Caco-2 (cell line): ENCODE data around the gene ZC2HC1C. TPM values are rescaled to one million over a fixed set of nuclear protein-coding genes. Genes with fewer than 3 reads are reported as not detected.

Source experiments
- BruUV-seq: library from RNA; stranded (reverse); fragments of 400-500 nt; replicated peaks from 2 replicates; lab custom pipeline; 2021; lab: Mats Ljungman, UMichigan
- CTCF ChIA-PET: fragments of 300-600 bp; sonication (Branson Sonifier 250); formaldehyde crosslinking; loops from one replicate; lab custom pipeline; 2022; ENCODE audit warnings: antibody characterized with exemption; lab: Charles Lee
- POLR2A ChIA-PET: fragments of 300-600 bp; sonication (Branson Sonifier 250); formaldehyde crosslinking; loops from one replicate; lab custom pipeline; 2022; ENCODE audit warnings: antibody characterized with exemption; lab: Charles Lee
- DNase-seq, 2 experiments: peaks; one replicate each; pipeline versions ENCODE4 v3.0.0 to v3.0.0-alpha.2; 2020 to 2022
- H3K27me3 ChIP-seq: replicated peaks from 2 replicates; pipeline ENCODE4 v1.6.0; 2011; ENCODE audit warnings: low read length; ENCODE audit not compliant: control insufficient read depth, insufficient read depth
- H3K36me3 ChIP-seq: 2 replicates; pipeline ENCODE4 v1.5.1; 2011; ENCODE audit warnings: low read length; ENCODE audit not compliant: control insufficient read depth, insufficient read depth
- H3K4me1 ChIP-seq: fragments of 250-450 bp; sonication (Bioruptor Pico); 2 replicates; pipeline ENCODE4 v1.5.1; 2020; ENCODE audit warnings: mild to moderate bottlenecking
- H3K4me3 ChIP-seq: 2 replicates; pipeline ENCODE4 v1.5.1; 2011; ENCODE audit warnings: low read depth, mild to moderate bottlenecking, control low read depth, low read length
- H3K9me3 ChIP-seq: fragments of 250-450 bp; sonication (Bioruptor Pico); 2 replicates; pipeline ENCODE4 v1.5.1; 2020; ENCODE audit warnings: mild to moderate bottlenecking, moderate library complexity
- H3K27ac Mint-ChIP-seq: one replicate; pipeline ENCODE4 v1.8.0; 2022; ENCODE audit warnings: mixed read lengths; ENCODE audit not compliant: unreplicated experiment
- H3K27me3 Mint-ChIP-seq: one replicate; pipeline ENCODE4 v1.8.0; 2022; ENCODE audit warnings: mixed read lengths; ENCODE audit not compliant: insufficient read depth, unreplicated experiment
- H3K36me3 Mint-ChIP-seq: one replicate; pipeline ENCODE4 v1.8.0; 2022; ENCODE audit warnings: mild to moderate bottlenecking, mixed read lengths; ENCODE audit not compliant: insufficient read depth, unreplicated experiment
- H3K4me1 Mint-ChIP-seq: one replicate; pipeline ENCODE4 v1.8.0; 2022; ENCODE audit warnings: low read depth, mixed read lengths; ENCODE audit not compliant: unreplicated experiment
- H3K4me3 Mint-ChIP-seq: one replicate; pipeline ENCODE4 v1.8.0; 2022; ENCODE audit warnings: mild to moderate bottlenecking, moderate library complexity, mixed read lengths; ENCODE audit not compliant: unreplicated experiment
- H3K9me3 Mint-ChIP-seq: one replicate; pipeline ENCODE4 v1.8.0; 2022; ENCODE audit warnings: mixed read lengths; ENCODE audit not compliant: unreplicated experiment
- CTCF ChIP-seq, 2 experiments: fragments of 200-600 bp in 1 of 2; IDR thresholded peaks; 1 replicate in 1 of 2; 2 replicates in 1 of 2; pipeline versions ENCODE4 v1.5.1 to v1.8.0; 2011 to 2022; ENCODE audit warnings: antibody characterized with exemption in 1 of 2, control low read depth in 1 of 2, inconsistent platforms in 1 of 2, low read depth in 1 of 2, low read length in 1 of 2, mild to moderate bottlenecking in 1 of 2, moderate library complexity in 1 of 2; ENCODE audit not compliant: insufficient read depth in 1 of 2, severe bottlenecking in 1 of 2, unreplicated experiment in 1 of 2
- intact Hi-C: fragments of 100-400 bp; cut with micrococcal nuclease; formaldehyde crosslinking; loops from one replicate; pipeline ENCODE4 v1.10.0; 2022; ENCODE audit not compliant: unreplicated experiment
- total RNA-seq: library from RNA; stranded (reverse); gene quantifications from 2 replicates; pipeline ENCODE4 v1.2.3, GENCODE V29; 2022

Gene ZC2HC1C
- total RNA-seq, 1 experiment from 2014 or later, result 2.5 TPM

DNA sequence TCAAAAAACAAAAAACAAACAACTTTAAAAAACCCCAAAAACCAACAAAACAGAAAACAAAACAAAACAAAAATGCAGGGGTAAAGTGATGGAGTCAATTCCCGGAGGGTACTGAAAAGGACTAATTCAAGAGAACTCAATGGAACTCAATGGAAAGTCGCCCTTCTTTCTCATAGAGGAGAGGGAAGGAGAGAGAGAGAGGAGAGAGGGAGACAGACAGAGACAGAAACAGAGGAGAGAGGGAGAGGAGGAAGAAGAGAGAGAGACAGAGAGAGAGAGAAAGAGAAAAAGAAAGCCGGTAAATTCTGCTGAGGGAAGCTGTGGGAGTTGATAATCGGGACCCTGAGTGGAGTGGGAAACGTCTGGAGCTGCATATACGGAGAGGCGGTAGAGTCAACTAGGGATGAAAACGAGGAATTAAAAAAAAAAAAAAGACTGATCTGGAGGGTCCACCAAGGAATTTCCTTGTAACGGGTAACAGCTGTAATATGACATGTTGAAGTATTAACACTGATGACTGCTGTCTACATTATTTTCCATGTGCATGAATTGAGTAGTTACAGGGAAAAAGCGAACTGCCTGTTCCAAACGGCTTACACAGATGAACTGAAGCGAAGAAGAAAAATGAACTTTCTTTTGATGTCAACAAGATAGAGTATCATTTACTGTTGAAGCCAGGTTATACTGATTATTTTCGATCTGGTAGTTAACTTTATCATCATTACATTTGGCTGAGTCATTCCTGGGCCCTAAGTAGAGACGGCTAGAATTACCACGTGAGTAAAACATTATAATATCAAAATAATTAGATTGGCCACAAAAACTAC, 934 bp upstream of the ZC2HC1C start:
- ChIA-PET CTCF (interaction anchor here (1.1 kb wide), 1 partner anchor 145 kb away, joined by 3 read pairs; the partner anchor contains the start of gene RPS6KL1), POLR2A (interaction anchor here (0.6 to 1.0 kb wide), 3 partner anchors 10 to 66 kb away, joined by 3 to 13 read pairs (median 6); partner anchors contain the start of gene EIF2B2)
- BruUV-seq, result TSS peak; percentile 81

GRCh38 chr14:75069811-75070145, 337 bp downstream of the ZC2HC1C start:
- H3K36me3 Mint-ChIP-seq, result peaks cover 6% of the 10 kb centered on the region
- H3K27ac Mint-ChIP-seq, result no peak overlapping the region
- no peak overlapping the region for H3K4me3 Mint-ChIP-seq
- Histone ChIP-seq H3K36me3 (no peaks in the 10 kb centered on the region), H3K9me3 (no peaks in the 10 kb centered on the region), H3K27me3 (no peaks in the 10 kb centered on the region), H3K4me3 (peak overlapping the region; percentile 54), H3K4me1 (peaks cover 5% of the 10 kb centered on the region)
- H3K4me1 Mint-ChIP-seq, result peaks cover 6% of the 10 kb centered on the region
- TSS peak; percentile 36 for BruUV-seq
- CTCF ChIA-PET, result interaction anchor here (0.8 to 1.3 kb wide), 5 partner anchors 13 to 164 kb away, joined by 3 to 5 read pairs (median 3); partner anchors contain the start of gene RPS6KL1
- DNase-seq, result no peak
- POLR2A ChIA-PET, result interaction anchor here (0.6 to 1.0 kb wide), 7 partner anchors 9 to 193 kb away, joined by 3 to 7 read pairs (median 6); partner anchors contain the start of genes EIF2B2, PGF and RPS6KL1
- no peaks in the 10 kb centered on the region for H3K9me3 Mint-ChIP-seq
- no peaks in the 10 kb centered on the region for H3K27me3 Mint-ChIP-seq
- intact Hi-C loops, result loop anchor here (2.0 to 5.0 kb wide), 2 partner anchors 19 to 117 kb away; partner anchors contain the start of gene MLH3
- no peak for TF ChIP-seq CTCF (IDR thresholded peaks at IDR 0.05; ENCODE audit: insufficient read depth in 1 of 2, low read depth in 1 of 2, low read length in 1 of 2, severe bottlenecking in 1 of 2, unreplicated experiment in 1 of 2)

More for the DNA sequence above, 934 bp upstream of the ZC2HC1C start:
- no peaks in the 10 kb centered on the region for H3K9me3 ChIP-seq
- Mint-ChIP-seq H3K4me3 (no peak overlapping the region), H3K36me3 (peaks cover 12% of the 10 kb centered on the region), H3K9me3 (no peaks in the 10 kb centered on the region), H3K4me1 (peaks cover 6% of the 10 kb centered on the region), H3K27me3 (no peaks in the 10 kb centered on the region), H3K27ac (no peak overlapping the region)
- TF ChIP-seq CTCF (IDR thresholded peaks at IDR 0.05; ENCODE audit: insufficient read depth in 1 of 2, low read depth in 1 of 2, low read length in 1 of 2, severe bottlenecking in 1 of 2, unreplicated experiment in 1 of 2), result no peak
- H3K4me3 ChIP-seq, result peak overlapping the region; percentile 54
- H3K4me1 ChIP-seq, result peaks cover 5% of the 10 kb centered on the region
- no peaks in the 10 kb centered on the region for H3K36me3 ChIP-seq
- intact Hi-C loops, result loop anchor here (2.0 to 5.0 kb wide), 2 partner anchors 18 to 116 kb away; partner anchors contain the start of gene MLH3
- DNase-seq, result no peak
- H3K27me3 ChIP-seq, result no peaks in the 10 kb centered on the region

DNA sequence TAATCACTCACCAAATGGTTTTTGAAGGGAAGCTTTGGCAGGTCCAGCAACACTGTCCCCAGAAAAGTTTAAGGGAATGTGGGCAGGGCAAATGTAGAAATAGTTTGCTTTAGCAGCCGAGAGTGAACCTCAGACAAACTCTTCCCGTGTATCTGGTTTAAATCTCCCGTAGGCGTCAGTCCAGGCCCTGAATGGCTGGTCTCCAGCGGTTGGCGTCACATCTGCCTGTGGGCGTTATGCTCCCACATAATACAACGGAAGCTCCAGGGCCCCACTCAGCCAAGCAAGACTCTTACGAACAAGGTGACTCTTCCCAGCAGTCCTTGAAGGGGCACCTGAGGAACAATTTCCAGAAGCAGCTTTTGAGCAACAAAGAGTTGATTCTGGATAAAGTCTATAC, 942 bp downstream of the ZC2HC1C start:
- H3K27ac Mint-ChIP-seq, result no peak overlapping the region
- CTCF ChIA-PET, result interaction anchor here (1.3 kb wide), 1 partner anchor 125 kb away, joined by 5 read pairs; no protein-coding TSS in a partner anchor
- BruUV-seq, result no TSS peak

More for the DNA sequence above, 942 bp downstream of the ZC2HC1C start:
- peak overlapping the region; percentile 54; the same call in 1 of the 2 replicates for H3K4me3 ChIP-seq
- Mint-ChIP-seq H3K27me3 (no peaks in the 10 kb centered on the region), H3K4me1 (peaks cover 6% of the 10 kb centered on the region), H3K36me3 (peaks cover 6% of the 10 kb centered on the region), H3K9me3 (no peaks in the 10 kb centered on the region), H3K4me3 (no peak overlapping the region)
- POLR2A ChIA-PET, result no interaction called here
- no peak for TF ChIP-seq CTCF (IDR thresholded peaks at IDR 0.05; ENCODE audit: insufficient read depth in 1 of 2, low read depth in 1 of 2, low read length in 1 of 2, severe bottlenecking in 1 of 2, unreplicated experiment in 1 of 2)
- H3K4me1 ChIP-seq, result peaks cover 5% of the 10 kb centered on the region
- H3K27me3 ChIP-seq, result no peaks in the 10 kb centered on the region
- no peaks in the 10 kb centered on the region for H3K9me3 ChIP-seq
- DNase-seq, result no peak
- intact Hi-C loops, result no loop called here
- no peaks in the 10 kb centered on the region for H3K36me3 ChIP-seq
